MM.1S (cell line): ENCODE results near the gene PGAP1.

Source experiments
- CTCF ChIP-seq: fragments of 300-600 bp; sonication (generic); IDR thresholded peaks from 2 replicates; pipeline ENCODE4 v1.5.1; 2016; ENCODE audit warnings: antibody characterized with exemption, low read length, mixed read lengths
- EZH2 ChIP-seq: fragments of 300-600 bp; sonication (generic); optimal IDR thresholded peaks from 2 replicates; pipeline ENCODE3; 2017; ENCODE audit warnings: low read depth, mild to moderate bottlenecking, antibody characterized with exemption, low read length, mixed read lengths
- EZH2phosphoT487 ChIP-seq: fragments of 300-600 bp; sonication (generic); IDR thresholded peaks from 2 replicates; pipeline ENCODE4 v1.6.1; 2018; ENCODE audit warnings: antibody characterized with exemption, low read length

GRCh38 chr2:196839574-196839973, 86.9 kb downstream of the PGAP1 start:
- TF ChIP-seq CTCF (no peak), EZH2phosphoT487 (no peak), EZH2 (no peak)
